Ectodermal cell (in vitro differentiated cells): Measurements from ENCODE around the gene GMDS.
"Not testable (repeated sequence)": the region's sequence is repeated elsewhere in the genome, so short reads cannot be mapped to it uniquely, and the experiment has no call there.

ENCODE experiments used
- H3K27ac ChIP-seq: 2 replicates; pipeline ENCODE4 v1.7.0; 2013; ENCODE audit warnings: mild to moderate bottlenecking, low read depth, low read length; ENCODE audit not compliant: insufficient read depth, poor library complexity, severe bottlenecking
- H3K27me3 ChIP-seq: 2 replicates; pipeline ENCODE4 v1.7.0; 2013; ENCODE audit warnings: mild to moderate bottlenecking, low read length; ENCODE audit not compliant: insufficient read depth, control insufficient read depth, poor library complexity, severe bottlenecking
- H3K36me3 ChIP-seq: one replicate; pipeline ENCODE4 v1.7.0; 2013; ENCODE audit warnings: low read length; ENCODE audit not compliant: control insufficient read depth, insufficient read depth
- H3K4me1 ChIP-seq: one replicate; pipeline ENCODE4 v1.7.0; 2013; ENCODE audit warnings: low read length; ENCODE audit not compliant: control insufficient read depth, insufficient read depth
- H3K4me3 ChIP-seq: 2 replicates; pipeline ENCODE4 v1.7.0; 2013; ENCODE audit warnings: low read depth, low read length, control low read depth; ENCODE audit not compliant: insufficient read depth
- H3K9me3 ChIP-seq: 2 replicates; pipeline ENCODE4 v1.7.0; 2013; ENCODE audit warnings: mild to moderate bottlenecking, low read length, moderate library complexity; ENCODE audit not compliant: control insufficient read depth
- WGBS, 2 experiments: methylation state at CpG; one replicate each; pipeline ENCODE4 v1.1.7; 2013; ENCODE audit warnings: missing lambda C conversion rate in 2 of 2; 5-methylcytosine and 5-hydroxymethylcytosine counted together

Gene GMDS

DNA sequence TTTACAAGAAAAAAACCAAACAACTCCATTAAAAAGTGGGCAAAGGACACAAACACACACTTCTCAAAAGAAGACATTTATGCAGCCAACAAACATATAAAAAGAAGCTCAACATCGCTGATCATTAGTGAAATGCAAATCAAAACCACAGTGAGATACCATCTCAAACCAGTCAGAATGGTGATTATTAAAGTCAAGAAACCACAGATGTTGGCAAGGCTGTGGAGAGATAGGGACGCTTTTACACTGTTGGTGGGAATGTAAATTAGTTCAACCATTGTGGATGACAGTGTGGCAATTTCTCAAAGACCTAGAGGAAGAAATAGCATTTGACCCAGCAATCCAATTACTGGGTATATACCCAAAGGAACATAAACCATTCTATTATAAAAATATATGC lies 554.7 kb downstream of the GMDS start:
- H3K9me3 ChIP-seq, H3K27ac ChIP-seq, H3K4me3 ChIP-seq, H3K4me1 ChIP-seq, H3K27me3 ChIP-seq, H3K36me3 ChIP-seq: not testable (repeated sequence)
- 83 to 90% methylated on average over 2 of the region's 2 CpGs for WGBS, 2 experiments

DNA sequence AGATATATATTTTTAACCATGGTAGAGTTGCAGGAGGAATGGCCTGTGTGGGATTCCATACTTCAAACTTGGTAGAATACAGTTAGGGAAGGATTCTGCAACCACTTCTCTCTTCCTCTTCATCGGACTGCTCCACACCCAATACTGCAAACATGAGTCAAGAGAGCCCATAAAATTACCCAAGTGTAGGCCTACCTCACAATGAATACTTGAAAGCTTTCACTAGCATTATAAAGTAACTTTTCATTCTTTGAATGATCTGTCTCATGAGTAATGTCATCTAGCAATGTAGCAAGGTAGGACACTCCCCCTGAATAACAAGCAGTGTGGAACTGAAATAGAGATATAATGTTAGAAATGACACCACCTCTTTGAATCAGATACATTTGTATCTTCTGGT lies 556.3 kb downstream of the GMDS start:
- WGBS, 2 experiments = 33 to 61% methylated on average over 1 of the region's 1 CpG
- Histone ChIP-seq H3K4me3 (no peak overlapping the region), H3K27me3 (no peaks in the 10 kb centered on the region), H3K4me1 (peaks cover 7% of the 10 kb centered on the region), H3K36me3 (no peaks in the 10 kb centered on the region), H3K27ac (no peak overlapping the region), H3K9me3 (no peaks in the 10 kb centered on the region)

DNA sequence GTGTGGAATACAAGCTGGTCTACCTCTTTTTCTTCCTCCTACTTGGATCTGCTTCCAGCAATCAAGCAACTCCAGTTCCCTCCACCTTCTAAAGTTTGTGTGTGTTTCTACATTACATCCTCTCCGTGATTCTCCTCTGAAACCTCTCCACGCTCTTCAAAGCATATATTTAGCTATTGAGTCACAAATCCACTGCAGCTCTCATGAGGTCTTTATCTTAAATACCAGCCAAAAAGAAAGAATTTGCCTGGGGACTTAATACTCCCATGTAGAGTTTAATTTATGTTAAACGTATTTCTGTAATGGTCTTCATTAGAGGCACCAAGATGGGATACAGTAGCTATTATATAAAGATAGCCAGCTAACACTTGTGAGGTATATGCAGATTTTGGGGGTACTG lies 557.0 kb downstream of the GMDS start:
- Histone ChIP-seq H3K4me1 (peaks cover 7% of the 10 kb centered on the region), H3K4me3 (no peak overlapping the region)
- 94 to 99% methylated on average over 3 of the region's 3 CpGs for WGBS, 2 experiments

DNA sequence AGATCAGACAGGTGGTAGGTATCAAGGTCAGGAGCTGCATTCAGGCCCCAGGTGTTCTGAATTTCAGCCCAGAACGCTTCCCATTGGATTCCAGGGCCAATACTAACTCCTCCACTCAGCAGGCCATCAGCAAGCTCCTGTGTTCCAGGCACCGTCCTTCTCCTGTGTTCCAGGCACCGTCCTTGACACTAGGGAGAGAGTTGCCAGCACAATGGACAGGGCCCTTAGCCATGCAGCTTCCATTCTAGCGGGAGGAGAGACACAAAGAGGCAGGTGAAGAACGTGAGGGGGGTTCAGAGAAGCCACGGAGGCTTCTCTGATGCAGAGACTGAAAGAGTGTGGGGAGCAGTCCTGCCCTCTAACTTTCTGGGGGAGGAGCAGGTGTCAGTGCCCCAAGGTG lies 558.0 kb downstream of the GMDS start:
- Histone ChIP-seq H3K36me3 (no peaks in the 10 kb centered on the region), H3K27ac (no peak overlapping the region), H3K9me3 (no peaks in the 10 kb centered on the region), H3K4me1 (peaks cover 7% of the 10 kb centered on the region), H3K27me3 (no peaks in the 10 kb centered on the region), H3K4me3 (no peak overlapping the region)
- 80 to 87% methylated on average over 6 of the region's 6 CpGs for WGBS, 2 experiments

More for the DNA sequence above, 557.0 kb downstream of the GMDS start:
- Histone ChIP-seq H3K9me3 (no peaks in the 10 kb centered on the region), H3K27ac (no peak overlapping the region), H3K36me3 (no peaks in the 10 kb centered on the region), H3K27me3 (no peaks in the 10 kb centered on the region)

DNA sequence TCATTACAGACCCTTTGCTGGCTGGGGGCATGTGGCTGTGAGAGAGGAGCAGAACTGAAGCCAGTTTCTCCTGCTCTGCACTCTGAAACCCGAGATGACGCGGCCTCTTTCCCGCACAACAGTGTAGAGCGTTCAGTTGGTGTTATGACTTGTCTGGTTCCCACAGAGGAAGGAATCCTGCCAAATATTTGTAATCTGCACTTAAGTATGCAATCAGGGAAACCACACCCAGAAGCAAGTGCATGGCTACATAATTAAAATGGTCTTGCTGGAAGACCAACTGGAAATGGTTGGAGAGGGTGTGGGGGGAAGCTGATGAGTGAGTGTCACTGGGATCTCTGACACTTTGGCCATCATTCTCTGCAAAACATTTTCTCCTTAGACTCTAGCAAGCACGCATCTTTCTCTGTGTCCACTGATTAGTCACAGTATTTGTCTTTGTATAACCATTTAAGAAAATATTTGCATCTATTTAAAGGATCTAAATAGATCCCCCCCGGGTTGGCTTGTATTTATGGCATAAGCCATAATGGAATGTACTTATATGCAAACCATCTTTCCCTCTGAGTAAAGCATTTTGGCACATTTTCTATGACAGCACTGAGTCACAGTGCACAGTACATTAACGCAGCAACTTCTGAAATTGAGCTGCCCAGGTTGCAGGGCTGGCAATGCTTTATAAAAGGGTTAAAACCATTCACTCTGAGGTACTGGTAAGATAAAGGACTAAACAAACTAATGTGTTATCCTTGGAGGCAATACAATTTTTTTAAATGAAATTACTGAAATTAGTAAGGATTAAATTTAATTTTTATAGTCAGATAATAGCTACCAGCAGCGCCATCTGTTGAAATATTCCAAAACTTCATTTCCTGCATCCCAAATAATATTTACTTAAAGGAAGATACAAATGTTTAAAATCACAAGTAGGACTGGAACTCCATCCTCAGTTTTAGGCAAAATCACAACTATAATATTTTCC lies 559.0 kb downstream of the GMDS start:
- Histone ChIP-seq H3K4me1 (peaks cover 7% of the 10 kb centered on the region), H3K9me3 (no peaks in the 10 kb centered on the region), H3K36me3 (no peaks in the 10 kb centered on the region), H3K4me3 (no peak overlapping the region), H3K27me3 (no peaks in the 10 kb centered on the region), H3K27ac (no peak overlapping the region)
- WGBS, 2 experiments = 89 to 92% methylated on average over 7 to 9 of the region's 9 CpGs

GRCh38 chr6:1679688-1680068 lies 565.7 kb downstream of the GMDS start:
- H3K9me3 ChIP-seq = no peaks in the 10 kb centered on the region
- no peak overlapping the region for H3K27ac ChIP-seq
- no peaks in the 10 kb centered on the region for H3K27me3 ChIP-seq
- no peaks in the 10 kb centered on the region for H3K4me1 ChIP-seq
- 92 to 100% methylated on average over 1 to 2 of the region's 2 CpGs for WGBS, 2 experiments
- no peaks in the 10 kb centered on the region for H3K36me3 ChIP-seq
- H3K4me3 ChIP-seq = no peak overlapping the region

- Histone ChIP-seq H3K27me3 (no peaks in the 10 kb centered on the region), H3K4me3 (no peak overlapping the region), H3K9me3 (no peaks in the 10 kb centered on the region), H3K27ac (no peak overlapping the region), H3K36me3 (no peaks in the 10 kb centered on the region), H3K4me1 (no peaks in the 10 kb centered on the region)
- 86 to 87% methylated on average over 12 to 13 of the region's 13 CpGs for WGBS, 2 experiments
Measured at GRCh38 chr6:1679031-1679687, 566.2 kb downstream of the GMDS start.

DNA sequence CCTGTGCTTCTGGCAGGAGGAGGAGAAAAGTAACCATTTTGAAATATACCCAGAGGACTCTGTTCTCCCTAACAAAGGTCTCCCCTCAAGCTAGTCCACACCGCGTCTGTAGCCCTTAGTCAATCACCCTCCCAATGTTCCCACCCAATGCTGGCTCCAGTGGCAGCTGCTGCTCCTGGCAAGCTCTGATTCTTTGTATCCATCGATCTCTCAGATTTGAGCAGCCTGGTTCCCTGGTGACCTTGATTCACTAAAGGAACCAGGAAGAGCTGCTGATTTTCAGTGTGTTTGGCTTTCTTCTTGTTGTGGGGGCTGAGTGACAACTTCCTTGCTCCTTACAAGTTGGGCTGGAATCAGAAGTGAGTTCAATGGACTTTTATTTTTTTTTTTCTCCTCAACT lies 567.2 kb downstream of the GMDS start:
- Histone ChIP-seq H3K4me1 (no peaks in the 10 kb centered on the region), H3K36me3 (no peaks in the 10 kb centered on the region), H3K27ac (no peak overlapping the region), H3K27me3 (no peaks in the 10 kb centered on the region), H3K9me3 (no peaks in the 10 kb centered on the region), H3K4me3 (no peak overlapping the region)
- 30% methylated on average over 3 of the region's 3 CpGs for WGBS, 2 experiments

DNA sequence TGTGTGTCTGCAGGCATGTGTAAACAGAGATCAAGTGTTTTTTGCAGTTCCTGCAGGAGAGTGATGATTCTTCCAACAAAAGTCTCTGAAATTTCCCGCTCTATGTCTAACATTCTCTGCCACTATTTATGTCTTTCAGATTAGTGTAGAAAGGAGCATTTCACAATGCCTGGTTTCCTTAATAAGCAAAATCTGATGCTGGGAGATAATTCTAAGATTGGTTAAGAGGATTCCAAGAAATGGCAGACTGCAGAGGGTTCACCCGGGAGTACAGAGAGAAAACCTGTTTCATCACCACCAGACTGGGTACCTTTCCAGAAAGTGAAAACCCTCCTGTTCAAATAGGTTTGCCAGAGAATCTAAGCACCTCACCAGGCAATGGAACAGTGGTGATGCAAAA lies 573.0 kb downstream of the GMDS start:
- Histone ChIP-seq H3K4me3 (no peak overlapping the region), H3K27me3 (no peaks in the 10 kb centered on the region), H3K27ac (no peak overlapping the region), H3K4me1 (peaks cover 4% of the 10 kb centered on the region), H3K9me3 (no peaks in the 10 kb centered on the region), H3K36me3 (no peaks in the 10 kb centered on the region)
- WGBS, 2 experiments = 93 to 97% methylated on average over 2 of the region's 2 CpGs

- Histone ChIP-seq H3K36me3 (no peaks in the 10 kb centered on the region), H3K27me3 (no peaks in the 10 kb centered on the region), H3K27ac (no peak overlapping the region), H3K4me1 (peaks cover 4% of the 10 kb centered on the region), H3K4me3 (no peak overlapping the region), H3K9me3 (no peaks in the 10 kb centered on the region)
- WGBS, 2 experiments = 62 to 72% methylated on average over 15 to 16 of the region's 16 CpGs
Measured at GRCh38 chr6:1670711-1671462, 574.5 kb downstream of the GMDS start.
